ENCODE measurements around the gene ITPRID1.

The ITPRID1 gene

DNA sequence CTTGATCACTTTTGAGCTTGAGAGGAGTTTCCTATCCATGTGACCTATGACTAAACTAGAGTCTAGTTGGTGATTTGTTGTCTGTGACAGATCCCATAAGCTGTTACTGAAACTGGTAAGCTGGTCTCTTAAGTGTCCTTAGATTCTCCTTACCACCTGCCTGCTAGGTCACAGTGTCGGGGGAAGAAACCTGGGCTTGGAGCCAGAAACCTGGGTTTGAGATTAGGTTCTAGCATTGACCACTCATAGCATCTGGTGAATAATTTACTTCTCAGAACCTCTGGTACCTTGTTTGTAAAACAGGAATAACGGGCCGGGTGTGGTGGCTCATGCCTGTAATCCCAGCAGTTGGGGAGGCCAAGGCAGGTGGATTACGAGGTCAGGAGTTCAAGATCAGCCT, 21.8 kb upstream of the ITPRID1 start:
- Mint-ChIP-seq H3K27me3 (peaks cover 6% of the 10 kb centered on the region), H3K36me3 (ENCODE audit: low read depth) (no peaks in the 10 kb centered on the region), H3K9me3 (no peaks in the 10 kb centered on the region), H3K27ac (no peak overlapping the region), H3K4me3 (no peak overlapping the region), H3K4me1 (ENCODE audit: low read depth) (peaks cover 10% of the 10 kb centered on the region)
- intact Hi-C loops (cut with micrococcal nuclease): no loop called here

DNA sequence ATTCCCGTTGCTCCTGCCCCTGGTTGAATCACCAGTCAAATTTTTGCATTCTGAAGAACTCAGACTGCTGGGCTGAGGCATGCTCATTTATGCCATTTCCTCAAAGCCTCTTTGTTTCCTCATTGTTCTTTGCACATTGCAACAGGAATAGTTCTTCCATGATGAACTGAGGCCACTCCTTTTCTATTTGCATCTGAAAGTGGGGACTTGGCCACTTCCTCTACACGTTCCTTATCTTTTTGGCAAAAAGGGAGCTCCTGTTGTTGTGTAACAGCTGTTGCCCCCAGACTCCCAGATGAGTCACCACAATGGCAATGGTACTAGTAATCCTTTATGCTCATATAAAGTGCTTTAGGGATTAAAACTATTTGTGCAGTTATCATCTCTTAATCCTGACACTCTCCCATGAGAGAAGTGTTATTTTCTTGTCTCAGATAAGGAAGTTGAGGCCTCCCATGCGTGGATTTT, 20.1 kb upstream of the ITPRID1 start:
- no peaks in the 10 kb centered on the region for H3K27me3 Mint-ChIP-seq
- H3K4me3 Mint-ChIP-seq: no peak overlapping the region
- H3K27ac Mint-ChIP-seq: no peak overlapping the region
- H3K4me1 Mint-ChIP-seq (ENCODE audit: low read depth): peaks cover 6% of the 10 kb centered on the region
- H3K9me3 Mint-ChIP-seq: no peaks in the 10 kb centered on the region
- intact Hi-C loops (cut with micrococcal nuclease): no loop called here
- no peaks in the 10 kb centered on the region for H3K36me3 Mint-ChIP-seq (ENCODE audit: low read depth)

DNA sequence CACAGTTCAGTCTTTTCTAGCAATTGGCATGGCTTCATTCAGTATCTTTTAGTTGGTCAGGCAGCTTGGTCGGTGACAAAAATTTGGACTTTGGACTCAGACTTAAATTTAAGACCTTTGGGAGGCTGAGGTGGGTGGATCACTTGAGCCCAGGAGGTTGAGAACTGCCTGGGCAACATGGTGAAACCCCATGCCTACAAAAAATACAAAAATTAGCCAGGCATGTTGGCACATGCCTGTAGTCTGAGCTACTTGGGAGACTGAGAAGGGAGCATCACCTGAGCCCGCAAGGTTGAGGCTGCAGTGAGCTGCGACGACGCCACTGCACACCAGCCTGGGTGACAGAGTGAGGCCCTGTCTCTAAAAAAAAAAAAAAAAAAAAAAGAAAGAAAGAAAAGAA, 19.5 kb upstream of the ITPRID1 start:
- H3K4me3 Mint-ChIP-seq: no peak overlapping the region
- no peak overlapping the region for H3K27ac Mint-ChIP-seq
- no peaks in the 10 kb centered on the region for H3K27me3 Mint-ChIP-seq
- no peaks in the 10 kb centered on the region for H3K36me3 Mint-ChIP-seq (ENCODE audit: low read depth)
- no peaks in the 10 kb centered on the region for H3K9me3 Mint-ChIP-seq
- peaks cover 6% of the 10 kb centered on the region for H3K4me1 Mint-ChIP-seq (ENCODE audit: low read depth)
- intact Hi-C loops (cut with micrococcal nuclease): no loop called here

DNA sequence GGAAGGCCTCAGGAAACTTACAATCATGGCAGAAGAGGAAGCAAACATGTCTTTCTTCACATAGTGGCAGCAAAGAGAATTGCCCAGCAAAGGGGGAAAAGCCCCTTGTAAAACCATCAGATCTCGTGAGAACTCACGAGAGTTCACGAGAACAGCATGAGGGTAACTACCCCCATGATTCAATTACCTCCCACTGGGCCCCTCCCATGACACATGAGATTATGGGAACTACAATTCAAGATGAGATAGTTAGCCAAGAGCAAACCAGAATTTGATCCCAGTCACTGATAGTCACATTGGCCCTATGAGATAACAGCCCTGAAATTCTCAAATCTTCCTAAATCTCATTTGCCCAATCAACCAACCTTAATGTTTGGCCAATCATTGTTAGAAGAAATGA, 18.2 kb upstream of the ITPRID1 start:
- H3K36me3 Mint-ChIP-seq (ENCODE audit: low read depth): no peaks in the 10 kb centered on the region
- no peaks in the 10 kb centered on the region for H3K27me3 Mint-ChIP-seq
- no peak overlapping the region for H3K4me3 Mint-ChIP-seq
- intact Hi-C loops (cut with micrococcal nuclease): no loop called here
- H3K27ac Mint-ChIP-seq: no peak overlapping the region
- no peaks in the 10 kb centered on the region for H3K9me3 Mint-ChIP-seq
- H3K4me1 Mint-ChIP-seq (ENCODE audit: low read depth): peaks cover 6% of the 10 kb centered on the region

DNA sequence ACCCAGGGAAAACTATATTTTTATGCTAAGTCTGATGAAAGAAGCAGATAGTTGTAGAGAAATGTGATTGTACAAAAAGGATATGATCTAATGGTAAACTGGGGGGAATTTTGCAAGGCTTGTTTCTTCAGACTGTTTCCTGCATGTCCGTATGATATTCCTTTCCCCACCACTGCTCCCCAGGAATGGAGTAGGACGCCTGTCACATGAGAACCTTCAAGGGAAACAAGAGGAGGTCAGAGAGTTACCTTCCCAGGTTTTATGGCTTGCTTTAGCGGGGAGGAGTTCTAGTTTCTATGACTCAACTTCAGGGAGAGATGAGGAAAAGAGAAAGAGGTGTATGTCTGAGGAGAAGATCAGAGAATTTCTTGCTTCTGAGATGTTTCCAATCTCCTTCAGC, 16.4 kb upstream of the ITPRID1 start:
- intact Hi-C loops (cut with micrococcal nuclease): no loop called here
- H3K4me1 Mint-ChIP-seq (ENCODE audit: low read depth): peaks cover 6% of the 10 kb centered on the region
- no peak overlapping the region for H3K27ac Mint-ChIP-seq
- no peaks in the 10 kb centered on the region for H3K36me3 Mint-ChIP-seq (ENCODE audit: low read depth)
- no peaks in the 10 kb centered on the region for H3K9me3 Mint-ChIP-seq
- no peaks in the 10 kb centered on the region for H3K27me3 Mint-ChIP-seq
- H3K4me3 Mint-ChIP-seq: no peak overlapping the region

DNA sequence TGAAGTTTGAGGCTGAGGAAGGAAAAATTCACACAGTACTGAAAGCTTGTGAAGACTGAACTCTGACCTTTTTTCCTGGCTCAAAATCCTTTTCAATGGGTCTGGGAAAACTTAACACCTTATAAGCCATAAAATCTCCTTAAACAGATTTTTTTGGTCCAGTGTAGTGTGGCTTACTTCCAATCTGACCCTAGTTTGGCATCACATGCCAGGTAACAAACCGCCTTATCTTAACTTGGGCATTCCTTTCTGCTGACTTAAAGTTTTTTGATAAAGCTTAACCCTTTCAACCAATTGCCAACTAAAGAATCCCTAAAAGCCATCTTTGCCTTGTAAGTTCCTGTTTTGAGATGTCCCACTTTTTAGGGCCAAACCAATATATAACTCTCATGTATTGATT, 13.2 kb upstream of the ITPRID1 start:
- no peaks in the 10 kb centered on the region for H3K27me3 Mint-ChIP-seq
- H3K27ac Mint-ChIP-seq: no peak overlapping the region

DNA sequence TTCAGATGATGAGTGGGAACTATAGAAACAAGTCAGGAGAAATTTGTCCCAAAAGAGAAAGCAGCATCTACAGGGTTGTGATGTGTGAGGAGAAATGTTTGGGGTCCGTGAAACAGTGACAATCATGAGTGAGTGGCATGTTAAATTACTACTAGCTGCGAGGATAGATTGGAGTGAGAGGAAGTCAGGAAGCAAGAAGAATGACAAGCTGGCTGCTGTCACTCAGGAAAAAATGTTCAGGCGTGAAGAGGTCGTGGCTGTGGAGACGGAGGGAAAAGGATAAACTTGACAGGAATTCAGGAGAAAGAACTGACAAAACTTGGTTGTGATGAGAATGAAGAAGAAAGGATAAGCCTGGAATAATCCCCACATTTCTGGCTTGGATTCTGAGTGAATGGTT, 5.1 kb upstream of the ITPRID1 start:
- H3K27ac Mint-ChIP-seq: no peak overlapping the region
- peaks cover 24% of the 10 kb centered on the region for H3K9me3 Mint-ChIP-seq
- no peaks in the 10 kb centered on the region for H3K4me1 Mint-ChIP-seq (ENCODE audit: low read depth)
- H3K27me3 Mint-ChIP-seq: no peaks in the 10 kb centered on the region
- intact Hi-C loops (cut with micrococcal nuclease): no loop called here
- no peaks in the 10 kb centered on the region for H3K36me3 Mint-ChIP-seq (ENCODE audit: low read depth)
- no peak overlapping the region for H3K4me3 Mint-ChIP-seq

More for the DNA sequence above, 13.2 kb upstream of the ITPRID1 start:
- intact Hi-C loops (cut with micrococcal nuclease): no loop called here
- H3K4me3 Mint-ChIP-seq: no peak overlapping the region
- H3K36me3 Mint-ChIP-seq (ENCODE audit: low read depth): no peaks in the 10 kb centered on the region
- H3K9me3 Mint-ChIP-seq: no peaks in the 10 kb centered on the region
- H3K4me1 Mint-ChIP-seq (ENCODE audit: low read depth): no peaks in the 10 kb centered on the region

DNA sequence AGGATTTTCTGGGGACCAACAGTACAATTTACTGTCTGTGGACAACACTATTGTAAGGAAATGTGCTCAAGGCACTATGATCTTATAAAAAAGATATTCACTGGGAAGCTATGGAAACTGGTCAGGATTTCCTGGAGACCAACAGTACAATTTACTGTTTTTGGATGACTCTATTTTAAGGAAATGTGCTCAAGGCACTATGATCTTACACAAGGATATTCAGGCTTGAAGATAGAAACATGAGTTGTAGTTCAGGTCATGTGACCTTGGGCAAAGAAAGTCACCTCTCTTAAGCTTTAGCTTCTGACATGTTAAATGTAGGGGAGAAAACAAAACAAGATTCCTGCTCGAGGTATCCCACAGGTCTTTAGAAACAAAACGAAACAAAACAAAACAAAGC, 1.7 kb upstream of the ITPRID1 start:
- H3K4me3 Mint-ChIP-seq: no peak overlapping the region
- intact Hi-C loops (cut with micrococcal nuclease): no loop called here
- no peaks in the 10 kb centered on the region for H3K36me3 Mint-ChIP-seq (ENCODE audit: low read depth)

DNA sequence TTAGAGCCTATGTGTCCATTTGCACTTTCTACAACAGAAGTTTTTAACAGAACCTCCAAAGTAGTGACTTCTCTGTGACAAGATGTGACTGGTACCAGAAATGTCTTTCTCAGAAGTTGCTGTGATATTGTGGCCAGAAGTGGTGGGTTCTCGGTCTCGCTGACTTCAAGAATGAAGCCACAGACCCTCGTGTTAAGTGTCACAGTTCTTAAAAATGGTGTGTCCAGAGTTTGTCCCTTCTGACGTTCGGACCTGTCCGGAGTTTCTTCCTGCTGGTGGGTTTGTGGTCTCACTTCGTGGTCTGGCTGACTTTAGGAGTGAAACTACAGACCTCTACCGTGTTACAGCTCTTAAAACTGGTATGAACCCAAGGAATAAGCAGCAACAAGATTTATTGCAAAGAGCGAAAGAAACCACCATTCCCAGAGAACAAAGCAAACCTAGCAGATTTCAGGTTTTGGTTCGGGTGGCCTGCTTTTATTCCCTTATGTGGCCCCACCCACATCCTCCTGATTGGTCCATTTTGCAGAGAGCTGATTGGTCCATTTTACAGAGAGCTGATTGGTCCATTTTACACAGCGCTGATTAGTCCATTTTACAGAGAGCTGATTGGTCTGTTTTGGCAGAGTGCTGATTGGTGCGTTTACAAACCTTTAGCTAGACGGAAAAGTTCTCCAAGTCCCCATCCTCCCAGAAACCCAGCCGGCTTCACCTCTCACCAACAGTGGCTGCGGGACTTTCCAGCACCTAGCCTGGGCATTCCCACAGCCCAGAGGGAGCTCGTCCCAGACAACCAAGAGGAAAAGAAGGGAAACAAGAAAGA, 3.0 kb downstream of the ITPRID1 start:
- H3K27me3 Mint-ChIP-seq: no peaks in the 10 kb centered on the region
- H3K36me3 Mint-ChIP-seq (ENCODE audit: low read depth): no peaks in the 10 kb centered on the region
- no peaks in the 10 kb centered on the region for H3K4me1 Mint-ChIP-seq (ENCODE audit: low read depth)
- intact Hi-C loops (cut with micrococcal nuclease): no loop called here
- no peak overlapping the region for H3K4me3 Mint-ChIP-seq
- H3K9me3 Mint-ChIP-seq: peaks cover 19% of the 10 kb centered on the region
- H3K27ac Mint-ChIP-seq: no peak overlapping the region

More for the DNA sequence above, 1.7 kb upstream of the ITPRID1 start:
- Mint-ChIP-seq H3K27ac (no peak overlapping the region), H3K27me3 (no peaks in the 10 kb centered on the region), H3K9me3 (peaks cover 32% of the 10 kb centered on the region), H3K4me1 (ENCODE audit: low read depth) (no peaks in the 10 kb centered on the region)

DNA sequence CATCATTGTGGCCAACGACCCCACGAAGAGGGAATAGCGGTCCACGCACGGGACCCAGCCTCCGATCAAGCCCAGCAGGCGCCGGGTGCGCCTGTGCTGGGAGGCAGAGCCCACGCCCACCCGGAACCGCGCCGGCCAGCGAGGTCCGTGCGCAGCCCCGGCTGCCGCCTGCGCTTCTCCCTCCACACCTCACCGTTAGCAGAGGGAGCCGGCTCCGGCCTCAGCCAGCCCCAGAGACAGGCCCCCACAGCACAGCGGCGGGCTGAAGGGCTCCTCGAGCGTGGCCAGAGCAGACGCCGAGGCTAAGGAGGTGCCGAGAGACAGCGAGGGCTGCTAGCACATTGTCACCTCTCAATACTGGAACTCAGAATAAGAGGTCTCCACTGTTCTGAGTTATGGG, 3.6 kb downstream of the ITPRID1 start:
- no peaks in the 10 kb centered on the region for H3K27me3 Mint-ChIP-seq
- intact Hi-C loops (cut with micrococcal nuclease): no loop called here
- H3K36me3 Mint-ChIP-seq (ENCODE audit: low read depth): no peaks in the 10 kb centered on the region
- H3K9me3 Mint-ChIP-seq: peaks cover 19% of the 10 kb centered on the region
- H3K27ac Mint-ChIP-seq: no peak overlapping the region
- H3K4me1 Mint-ChIP-seq (ENCODE audit: low read depth): no peaks in the 10 kb centered on the region
- H3K4me3 Mint-ChIP-seq: no peak overlapping the region

DNA sequence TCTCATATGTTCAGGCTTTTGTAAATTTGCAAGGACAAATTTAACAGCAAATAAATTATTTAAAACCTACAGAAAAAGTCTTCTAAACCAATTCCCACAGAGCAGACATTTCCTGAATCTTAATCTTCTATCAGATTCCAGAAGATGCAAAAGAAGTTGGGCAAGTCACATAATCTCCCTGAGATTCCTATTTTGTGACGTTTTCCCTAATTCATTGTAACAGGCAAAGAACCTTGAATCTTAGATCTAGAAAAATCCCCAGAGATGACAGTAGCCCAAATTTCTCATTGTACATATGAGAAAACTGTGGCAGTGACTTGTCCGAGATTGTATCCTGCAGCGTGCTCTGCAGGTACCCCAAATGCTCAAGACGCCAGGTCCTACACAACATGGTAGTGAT, 4.9 kb downstream of the ITPRID1 start:
- H3K27me3 Mint-ChIP-seq: no peaks in the 10 kb centered on the region
- no peak overlapping the region for H3K4me3 Mint-ChIP-seq
- no peaks in the 10 kb centered on the region for H3K36me3 Mint-ChIP-seq (ENCODE audit: low read depth)
- H3K9me3 Mint-ChIP-seq: peaks cover 19% of the 10 kb centered on the region
- H3K4me1 Mint-ChIP-seq (ENCODE audit: low read depth): no peaks in the 10 kb centered on the region
- H3K27ac Mint-ChIP-seq: no peak overlapping the region
- intact Hi-C loops (cut with micrococcal nuclease): no loop called here

DNA sequence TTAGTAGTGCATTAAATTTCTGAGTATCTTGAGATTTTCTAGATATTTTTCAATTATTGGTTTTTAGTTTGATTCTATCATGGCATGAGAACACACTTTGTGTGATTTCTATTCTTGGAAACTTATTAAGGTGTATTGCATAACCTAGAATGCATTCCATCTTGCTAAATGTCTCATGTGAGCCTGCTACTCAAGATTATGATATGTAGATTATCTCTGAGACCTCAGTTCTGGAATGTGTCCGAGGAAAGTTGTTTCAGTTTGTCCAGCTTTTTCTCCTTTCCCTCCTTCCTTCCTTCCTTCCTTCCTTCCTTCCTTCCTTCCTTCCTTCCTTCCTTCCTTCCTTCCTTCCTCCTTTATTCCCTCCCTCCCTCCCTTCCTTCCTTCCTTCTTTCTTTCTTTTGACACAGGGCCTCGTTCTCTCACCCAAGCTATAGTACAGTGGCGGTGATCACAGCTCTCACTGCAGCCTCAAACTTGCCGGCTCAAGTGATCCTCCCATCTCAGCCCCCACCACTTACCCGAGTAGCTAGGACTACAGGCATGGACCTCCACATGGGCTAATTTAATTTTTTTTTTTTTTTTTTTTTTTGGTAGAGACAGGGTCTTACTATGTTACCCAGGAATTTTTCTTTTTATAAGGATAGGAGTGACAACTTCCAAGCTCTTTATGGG, 7.6 kb downstream of the ITPRID1 start:
- Mint-ChIP-seq H3K27ac (no peak overlapping the region), H3K27me3 (no peaks in the 10 kb centered on the region), H3K4me3 (no peak overlapping the region), H3K9me3 (peaks cover 18% of the 10 kb centered on the region), H3K4me1 (ENCODE audit: low read depth) (no peaks in the 10 kb centered on the region), H3K36me3 (ENCODE audit: low read depth) (no peaks in the 10 kb centered on the region)
- intact Hi-C loops (cut with micrococcal nuclease): no loop called here

DNA sequence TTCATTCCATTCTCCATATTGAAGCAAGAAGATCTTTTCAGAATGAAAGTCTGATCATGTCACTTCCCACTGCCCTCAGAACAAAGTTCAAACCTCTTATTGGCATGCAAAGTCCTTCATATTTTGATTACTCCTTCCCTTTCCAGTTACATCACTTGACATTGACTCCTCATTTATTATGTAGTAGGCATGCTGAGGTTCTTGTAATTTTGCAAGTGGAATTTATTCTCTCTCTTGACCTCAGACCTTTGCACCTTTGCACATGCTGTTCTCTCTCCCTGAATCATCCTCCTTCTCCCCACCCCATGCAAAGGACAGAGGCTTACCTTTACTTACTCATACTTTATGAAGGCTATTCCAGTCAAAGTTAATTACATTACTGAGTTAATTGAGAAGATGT, 13.0 kb downstream of the ITPRID1 start:
- Mint-ChIP-seq H3K9me3 (no peaks in the 10 kb centered on the region), H3K4me1 (ENCODE audit: low read depth) (no peaks in the 10 kb centered on the region), H3K27ac (no peak overlapping the region), H3K36me3 (ENCODE audit: low read depth) (no peaks in the 10 kb centered on the region), H3K4me3 (no peak overlapping the region), H3K27me3 (no peaks in the 10 kb centered on the region)
- intact Hi-C loops (cut with micrococcal nuclease): no loop called here

DNA sequence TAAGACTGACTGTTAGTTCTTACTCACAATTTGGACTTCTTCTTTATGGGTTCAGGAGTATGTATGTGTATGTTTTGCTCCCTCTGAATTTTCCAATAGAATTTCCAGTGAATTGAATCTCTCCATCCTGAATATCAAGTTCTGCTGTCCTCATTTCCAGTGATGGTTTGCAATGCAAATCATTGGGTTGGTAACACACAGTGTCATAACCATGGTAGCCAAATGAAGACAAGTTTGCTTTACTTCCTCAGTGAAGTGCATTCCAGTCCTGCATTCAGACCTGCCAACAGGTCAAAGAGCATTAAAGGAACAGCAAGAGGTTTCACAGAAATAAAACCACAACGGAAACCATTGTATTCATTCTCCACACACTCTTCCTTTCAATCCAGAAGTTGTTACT, 15.2 kb downstream of the ITPRID1 start:
- no peak overlapping the region for H3K4me3 Mint-ChIP-seq
- H3K36me3 Mint-ChIP-seq (ENCODE audit: low read depth): no peaks in the 10 kb centered on the region
- no peaks in the 10 kb centered on the region for H3K27me3 Mint-ChIP-seq
- no peaks in the 10 kb centered on the region for H3K9me3 Mint-ChIP-seq
- intact Hi-C loops (cut with micrococcal nuclease): no loop called here
- H3K4me1 Mint-ChIP-seq (ENCODE audit: low read depth): no peaks in the 10 kb centered on the region
- H3K27ac Mint-ChIP-seq: no peak overlapping the region

All from dendritic cell treated with granulocyte-macrophage colony-stimulating factor and Interleukin-4, amounts not matched to agents 40 ng/mL and 50 ng/mL, for 4 days (primary cell).